ENCODE data around the gene RFX3.
A peak's percentile ranks its signal among the peaks of the same experiment; 100 is the strongest.

Gene RFX3

DNA sequence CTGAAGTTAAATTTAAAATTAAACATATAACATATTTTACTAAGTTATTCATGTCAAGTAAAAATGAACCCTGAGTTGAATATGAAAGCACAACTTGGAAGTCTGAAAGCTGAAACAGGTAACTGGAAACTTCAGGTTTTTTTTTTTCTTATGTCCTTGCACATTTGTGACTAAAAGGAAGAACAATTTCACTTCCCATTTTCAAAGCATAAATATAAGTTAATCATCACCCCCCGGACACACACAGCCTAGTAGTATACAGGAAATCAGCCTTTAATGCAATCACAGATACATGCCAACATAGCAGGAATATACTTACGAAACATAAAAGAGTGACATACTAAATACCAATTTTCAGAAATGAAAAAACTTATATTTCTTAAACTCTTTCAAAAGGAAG is 225.9 kb downstream of the RFX3 start:
- no peak overlapping the region for H3K23ac ChIP-seq (ENCODE audit: low read depth, low read length, poor library complexity)
- no peak overlapping the region for H3K4me2 ChIP-seq (ENCODE audit: insufficient read depth, low read length, poor library complexity, severe bottlenecking)
- H2BK12ac ChIP-seq (ENCODE audit: low read length) = no peak overlapping the region
- H3K36me3 ChIP-seq (replicated peaks in 1 of 2; ENCODE audit: control insufficient read depth in 2 of 2, insufficient read depth in 2 of 2, low read length in 2 of 2) = peaks cover 0 to under 1% of the 10 kb centered on the region in 2 donors
- no peak overlapping the region for H3K14ac ChIP-seq (ENCODE audit: low read length)
- H3K27me3 ChIP-seq (ENCODE audit: control insufficient read depth in 3 of 3, insufficient read depth in 3 of 3, low read depth in 1 of 3, low read length in 3 of 3) = no peaks in the 10 kb centered on the region
- no peak overlapping the region for H3K27ac ChIP-seq (replicated peaks; ENCODE audit: low read length)
- H3K4ac ChIP-seq (ENCODE audit: low read length) = no peak overlapping the region
- H4K91ac ChIP-seq (ENCODE audit: low read depth, low read length, poor library complexity) = no peak overlapping the region
- no CpG with 5 or more reads among the region's 2 CpGs for WGBS, 2 donors (ENCODE audit: extremely low coverage in 2 of 2, insufficient read length in 2 of 2, insufficient replicate concordance in 1 of 2)
- no peak for DNase-seq (ENCODE audit: low spot score)
- no peak overlapping the region for H3K18ac ChIP-seq (ENCODE audit: low read length)
- no peak overlapping the region for H3K9ac ChIP-seq (ENCODE audit: low read depth, low read length, poor library complexity)
- no peak overlapping the region for H2BK5ac ChIP-seq (ENCODE audit: low read length)
- H2AK5ac ChIP-seq (ENCODE audit: low read depth, low read length) = no peak overlapping the region
- H3K4me1 ChIP-seq (ENCODE audit: control insufficient read depth in 2 of 2, insufficient read depth in 1 of 2, low read depth in 1 of 2, low read length in 2 of 2) = peaks cover 0 to 2% of the 10 kb centered on the region in 2 donors
- H2BK15ac ChIP-seq (ENCODE audit: low read length) = no peak overlapping the region
- H3K79me1 ChIP-seq (ENCODE audit: low read depth, low read length) = no peaks in the 10 kb centered on the region
- no peak overlapping the region for H2AFZ ChIP-seq (ENCODE audit: low read length)
- no peaks in the 10 kb centered on the region for H3K9me3 ChIP-seq (replicated peaks in 1 of 2; ENCODE audit: control insufficient read depth in 2 of 2, insufficient read depth in 1 of 2, low read depth in 1 of 2, low read length in 2 of 2)
- no peak overlapping the region for H2BK120ac ChIP-seq (ENCODE audit: low read depth, low read length)
- no peak overlapping the region for H3K4me3 ChIP-seq (ENCODE audit: low read length in 2 of 2)
- H4K8ac ChIP-seq (ENCODE audit: low read depth, low read length) = no peak overlapping the region

DNA sequence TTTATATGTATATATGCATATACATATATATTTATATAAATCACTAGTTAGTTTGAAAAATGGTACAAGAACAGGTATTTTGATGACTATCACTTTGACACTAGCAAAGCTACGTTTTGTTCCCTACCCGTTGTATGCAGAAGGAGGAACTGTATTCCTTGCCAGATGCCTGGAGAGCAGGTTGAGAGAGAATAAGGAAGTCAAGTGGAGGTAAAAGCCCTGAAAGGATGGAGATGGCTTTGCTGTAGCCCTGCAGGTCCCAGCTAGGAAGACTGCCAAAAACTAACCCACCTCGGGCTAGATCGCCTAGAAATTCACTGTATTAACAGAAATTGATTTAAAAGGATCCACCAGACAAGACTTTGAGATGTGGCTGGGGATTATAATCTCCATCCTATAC is 229.3 kb downstream of the RFX3 start:
- no peak overlapping the region for H4K91ac ChIP-seq (ENCODE audit: low read depth, low read length, poor library complexity)
- no peaks in the 10 kb centered on the region for H3K9me3 ChIP-seq (replicated peaks in 1 of 2; ENCODE audit: control insufficient read depth in 2 of 2, insufficient read depth in 1 of 2, low read depth in 1 of 2, low read length in 2 of 2)
- H3K36me3 ChIP-seq (replicated peaks in 1 of 2; ENCODE audit: control insufficient read depth in 2 of 2, insufficient read depth in 2 of 2, low read length in 2 of 2) = peaks cover 0 to 22% of the 10 kb centered on the region in 2 donors
- H4K8ac ChIP-seq (ENCODE audit: low read depth, low read length) = no peak overlapping the region
- no peak overlapping the region for H3K9ac ChIP-seq (ENCODE audit: low read depth, low read length, poor library complexity)
- H3K4me2 ChIP-seq (ENCODE audit: insufficient read depth, low read length, poor library complexity, severe bottlenecking) = no peak overlapping the region
- no peak overlapping the region for H2BK15ac ChIP-seq (ENCODE audit: low read length)
- no peaks in the 10 kb centered on the region for H3K79me1 ChIP-seq (ENCODE audit: low read depth, low read length)
- H2BK12ac ChIP-seq (ENCODE audit: low read length) = no peak overlapping the region
- no peak overlapping the region for H3K14ac ChIP-seq (ENCODE audit: low read length)
- H3K27ac ChIP-seq (replicated peaks; ENCODE audit: low read length) = no peak overlapping the region
- no peak overlapping the region for H3K18ac ChIP-seq (ENCODE audit: low read length)
- H3K23ac ChIP-seq (ENCODE audit: low read depth, low read length, poor library complexity) = no peak overlapping the region
- H2BK120ac ChIP-seq (ENCODE audit: low read depth, low read length) = no peak overlapping the region
- H3K4me3 ChIP-seq (ENCODE audit: low read length in 2 of 2) = no peak overlapping the region
- no CpG with 5 or more reads among the region's 4 CpGs for WGBS, 2 donors (ENCODE audit: extremely low coverage in 2 of 2, insufficient read length in 2 of 2, insufficient replicate concordance in 1 of 2)
- no peak overlapping the region for H2BK5ac ChIP-seq (ENCODE audit: low read length)
- no peak overlapping the region for H2AFZ ChIP-seq (ENCODE audit: low read length)
- H3K27me3 ChIP-seq (ENCODE audit: control insufficient read depth in 3 of 3, insufficient read depth in 3 of 3, low read depth in 1 of 3, low read length in 3 of 3) = no peaks in the 10 kb centered on the region
- H3K4me1 ChIP-seq (ENCODE audit: control insufficient read depth in 2 of 2, insufficient read depth in 1 of 2, low read depth in 1 of 2, low read length in 2 of 2) = no peaks in the 10 kb centered on the region
- H2AK5ac ChIP-seq (ENCODE audit: low read depth, low read length) = no peak overlapping the region
- H3K4ac ChIP-seq (ENCODE audit: low read length) = no peak overlapping the region
- DNase-seq (ENCODE audit: low spot score) = no peak

- Histone ChIP-seq H4K8ac (ENCODE audit: low read depth, low read length) (no peak overlapping the region), H2BK12ac (ENCODE audit: low read length) (no peak overlapping the region), H3K27me3 (ENCODE audit: control insufficient read depth in 3 of 3, insufficient read depth in 3 of 3, low read depth in 1 of 3, low read length in 3 of 3) (no peaks in the 10 kb centered on the region), H3K79me1 (ENCODE audit: low read depth, low read length) (no peaks in the 10 kb centered on the region), H3K36me3 (replicated peaks in 1 of 2; ENCODE audit: control insufficient read depth in 2 of 2, insufficient read depth in 2 of 2, low read length in 2 of 2) (peaks cover 2 to 64% of the 10 kb centered on the region in 2 donors), H2AFZ (ENCODE audit: low read length) (no peak overlapping the region), H3K9ac (ENCODE audit: low read depth, low read length, poor library complexity) (no peak overlapping the region), H2BK5ac (ENCODE audit: low read length) (no peak overlapping the region), H3K14ac (ENCODE audit: low read length) (no peak overlapping the region), H3K18ac (ENCODE audit: low read length) (no peak overlapping the region), H2BK15ac (ENCODE audit: low read length) (no peak overlapping the region), H3K27ac (replicated peaks; ENCODE audit: low read length) (no peak overlapping the region), H3K4me2 (ENCODE audit: insufficient read depth, low read length, poor library complexity, severe bottlenecking) (no peak overlapping the region), H2BK120ac (ENCODE audit: low read depth, low read length) (no peak overlapping the region), H3K4ac (ENCODE audit: low read length) (no peak overlapping the region), H3K4me1 (ENCODE audit: control insufficient read depth in 2 of 2, insufficient read depth in 1 of 2, low read depth in 1 of 2, low read length in 2 of 2) (peaks cover 1 to 4% of the 10 kb centered on the region in 2 donors), H3K4me3 (ENCODE audit: low read length in 2 of 2) (no peak overlapping the region), H3K23ac (ENCODE audit: low read depth, low read length, poor library complexity) (no peak overlapping the region), H3K9me3 (replicated peaks in 1 of 2; ENCODE audit: control insufficient read depth in 2 of 2, insufficient read depth in 1 of 2, low read depth in 1 of 2, low read length in 2 of 2) (peaks cover 0 to 12% of the 10 kb centered on the region in 2 donors), H4K91ac (ENCODE audit: low read depth, low read length, poor library complexity) (no peak overlapping the region), H2AK5ac (ENCODE audit: low read depth, low read length) (no peak overlapping the region)
- DNase-seq (ENCODE audit: low spot score) = no peak
These were observed 233.5 kb downstream of the RFX3 start for GRCh38 chr9:3292311-3292710.

GRCh38 chr9:3290231-3290840 is 235.5 kb downstream of the RFX3 start:
- H3K79me1 ChIP-seq (ENCODE audit: low read depth, low read length) = no peaks in the 10 kb centered on the region
- H3K14ac ChIP-seq (ENCODE audit: low read length) = no peak overlapping the region
- no peak overlapping the region for H3K4ac ChIP-seq (ENCODE audit: low read length)
- no peaks in the 10 kb centered on the region for H3K27me3 ChIP-seq (ENCODE audit: control insufficient read depth in 3 of 3, insufficient read depth in 3 of 3, low read depth in 1 of 3, low read length in 3 of 3)
- DNase-seq (ENCODE audit: low spot score) = peak; percentile 5
- peaks cover 1 to 4% of the 10 kb centered on the region in 2 donors for H3K4me1 ChIP-seq (ENCODE audit: control insufficient read depth in 2 of 2, insufficient read depth in 1 of 2, low read depth in 1 of 2, low read length in 2 of 2)
- no peak overlapping the region for H2BK12ac ChIP-seq (ENCODE audit: low read length)
- H3K18ac ChIP-seq (ENCODE audit: low read length) = no peak overlapping the region
- H4K8ac ChIP-seq (ENCODE audit: low read depth, low read length) = no peak overlapping the region
- no peak overlapping the region for H2AFZ ChIP-seq (ENCODE audit: low read length)
- H3K9me3 ChIP-seq (replicated peaks in 1 of 2; ENCODE audit: control insufficient read depth in 2 of 2, insufficient read depth in 1 of 2, low read depth in 1 of 2, low read length in 2 of 2) = peaks cover 0 to 24% of the 10 kb centered on the region in 2 donors
- H2BK120ac ChIP-seq (ENCODE audit: low read depth, low read length) = no peak overlapping the region
- no peak overlapping the region for H3K4me2 ChIP-seq (ENCODE audit: insufficient read depth, low read length, poor library complexity, severe bottlenecking)
- no peak overlapping the region for H3K4me3 ChIP-seq (ENCODE audit: low read length in 2 of 2)
- H4K91ac ChIP-seq (ENCODE audit: low read depth, low read length, poor library complexity) = no peak overlapping the region
- no CpG with 5 or more reads among the region's 5 CpGs for WGBS, 2 donors (ENCODE audit: extremely low coverage in 2 of 2, insufficient read length in 2 of 2, insufficient replicate concordance in 1 of 2)
- H2BK5ac ChIP-seq (ENCODE audit: low read length) = no peak overlapping the region
- no peak overlapping the region for H2AK5ac ChIP-seq (ENCODE audit: low read depth, low read length)
- H3K27ac ChIP-seq (replicated peaks; ENCODE audit: low read length) = no peak overlapping the region
- H3K36me3 ChIP-seq (replicated peaks in 1 of 2; ENCODE audit: control insufficient read depth in 2 of 2, insufficient read depth in 2 of 2, low read length in 2 of 2) = peaks cover 2 to 83% of the 10 kb centered on the region in 2 donors
- no peak overlapping the region for H2BK15ac ChIP-seq (ENCODE audit: low read length)
- no peak overlapping the region for H3K9ac ChIP-seq (ENCODE audit: low read depth, low read length, poor library complexity)
- no peak overlapping the region for H3K23ac ChIP-seq (ENCODE audit: low read depth, low read length, poor library complexity)
